Measurements from ENCODE around the gene OS9.

The OS9 gene

GRCh38 chr12:57770734-57771133 lies 76.8 kb downstream of the OS9 start:
- DNase-seq, result no peak

Measured in activated CD4-positive, alpha-beta T cell treated with anti-CD3 and anti-CD28 coated beads, Interleukin-2, Interleukin-6, amounts not matched to agents 100 ng/mL and 50 ng/mL, durations not matched to agents 16 hours and 8 hours (primary cell).